HG03342 (cell line): ENCODE results near the gene PDCD1.
"Not testable (repeated sequence)": the region's sequence is repeated elsewhere in the genome, so short reads cannot be mapped to it uniquely, and the experiment has no call there.

Source experiments
- ATAC-seq: cut with Tn5 transposase; IDR thresholded peaks from one replicate; pipeline ENCODE4 v1.9.1; 2021; ENCODE audit warnings: mild to moderate bottlenecking, moderate library complexity; ENCODE audit not compliant: unreplicated experiment

The PDCD1 gene

DNA sequence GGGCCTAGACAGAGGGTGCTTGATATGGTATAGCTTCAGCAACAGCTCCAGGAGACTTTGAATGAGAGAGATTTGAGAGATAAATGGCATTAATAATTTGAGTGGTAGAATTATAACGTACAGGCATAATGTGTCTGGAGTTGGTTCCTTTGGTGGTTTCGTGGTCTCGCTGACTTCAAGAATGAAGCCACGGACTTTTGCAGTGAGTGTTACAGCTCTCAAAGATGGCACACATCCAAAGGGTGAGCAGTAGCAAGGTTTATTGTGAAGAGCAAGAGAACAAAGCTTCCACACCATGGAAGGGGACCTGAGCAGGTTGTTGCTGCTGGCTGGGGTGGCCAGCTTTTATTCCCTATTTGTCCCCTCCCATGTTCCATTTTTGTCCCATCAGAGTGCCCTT lies 23.1 kb downstream of the PDCD1 start:
- ATAC-seq: no peak

GRCh38 chr2:241834527-241835210 lies 24.0 kb downstream of the PDCD1 start:
- ATAC-seq: no peak

DNA sequence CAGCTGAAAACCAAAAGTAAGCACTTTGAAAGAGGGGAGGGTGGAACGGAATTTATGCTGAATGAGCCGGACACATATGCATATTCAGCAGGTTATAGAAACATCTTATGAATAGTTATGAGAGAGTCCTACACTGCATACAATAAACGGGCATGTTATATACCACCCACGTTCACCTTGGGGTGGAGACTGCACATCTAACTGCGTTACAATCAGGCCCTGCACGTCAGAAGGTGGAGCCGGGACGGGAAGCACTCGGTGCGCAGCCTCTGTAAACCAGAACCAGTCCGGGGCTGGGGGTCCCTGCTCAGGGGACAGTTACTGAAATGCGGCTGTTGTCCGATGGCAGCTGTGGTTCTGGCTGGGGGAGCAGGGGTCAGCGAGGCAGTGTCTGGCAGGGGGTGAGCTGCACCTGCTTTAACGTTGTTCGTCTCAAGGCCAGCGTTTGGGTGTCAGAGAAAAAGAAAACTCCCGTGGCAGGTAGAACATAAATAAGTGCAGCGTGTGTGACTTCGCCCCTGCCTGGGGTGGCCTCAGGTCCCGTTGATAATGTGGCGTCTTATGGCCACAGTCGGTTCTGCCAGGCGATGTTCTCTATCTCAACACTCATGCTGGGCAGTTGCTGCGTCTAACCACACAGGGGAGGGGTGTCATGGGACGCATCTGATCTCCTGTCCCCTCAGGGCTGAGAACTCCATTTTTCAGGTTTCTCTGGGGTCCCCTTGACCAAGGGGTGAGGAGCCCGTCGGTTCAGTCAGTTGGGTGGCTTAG lies 24.8 kb downstream of the PDCD1 start:
- ATAC-seq: not testable (repeated sequence)

- ATAC-seq: no peak
Observed at GRCh38 chr2:241833101-241833663, 25.5 kb downstream of the PDCD1 start.

DNA sequence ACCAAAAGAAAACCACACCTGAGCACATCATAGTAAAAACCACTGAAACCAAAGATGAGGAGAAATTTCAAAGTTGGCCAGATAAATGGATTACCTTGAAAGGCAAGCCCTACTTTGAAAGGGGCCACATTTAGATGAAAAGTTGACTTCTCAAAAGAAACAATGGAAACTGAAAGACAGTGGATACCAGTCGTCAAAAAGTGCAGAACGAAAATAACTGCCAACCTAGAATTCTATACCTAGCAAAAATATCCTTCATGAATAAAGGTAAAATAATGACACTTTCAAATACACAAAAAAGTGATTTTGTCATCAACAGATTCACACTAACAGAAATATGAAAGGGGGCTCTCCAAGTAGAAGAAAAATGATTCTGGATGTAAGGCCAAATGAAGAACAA lies 31.3 kb downstream of the PDCD1 start:
- ATAC-seq: no peak

- ATAC-seq: not testable (repeated sequence)
Observed at GRCh38 chr2:241823531-241824437, 34.9 kb downstream of the PDCD1 start.

GRCh38 chr2:241822264-241822623 lies 36.5 kb downstream of the PDCD1 start:
- ATAC-seq: no peak

- ATAC-seq: no peak
Observed at GRCh38 chr2:241821460-241822263, 37.0 kb downstream of the PDCD1 start.

GRCh38 chr2:241820625-241821384 lies 37.9 kb downstream of the PDCD1 start:
- ATAC-seq: no peak

DNA sequence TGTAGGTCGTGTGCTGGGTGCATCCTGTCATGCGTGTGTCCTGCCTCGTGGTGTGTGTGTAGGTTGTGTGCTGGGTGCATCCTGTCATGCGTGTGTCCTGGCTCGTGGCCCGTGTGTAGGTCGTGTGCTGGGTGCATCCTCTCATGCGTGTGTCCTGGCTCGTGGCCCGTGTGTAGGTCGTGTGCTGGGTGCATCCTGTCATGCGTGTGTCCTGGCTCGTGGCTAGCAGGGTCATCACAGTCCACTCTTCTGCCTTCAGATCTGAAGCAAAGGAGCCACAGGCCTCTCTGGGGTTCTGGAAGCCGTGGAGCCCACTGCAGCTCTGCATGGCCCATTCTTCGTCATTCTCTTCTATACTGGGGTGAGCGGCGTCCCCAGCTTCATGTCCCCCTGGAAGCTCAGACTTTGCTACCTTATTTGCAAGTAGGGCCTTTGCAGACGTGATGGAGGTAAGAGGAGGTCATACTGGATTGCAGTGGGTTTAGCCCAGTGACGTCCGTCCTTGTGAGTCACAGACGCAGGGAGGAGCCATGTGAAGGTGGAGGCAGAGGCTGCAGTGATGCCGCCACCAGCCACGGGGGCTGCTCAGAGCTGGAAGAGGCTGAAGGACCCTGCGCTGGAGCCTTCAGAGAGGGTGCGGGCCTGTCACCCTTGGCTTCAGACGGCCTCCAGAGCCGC lies 38.6 kb downstream of the PDCD1 start:
- ATAC-seq: not testable (repeated sequence)

- ATAC-seq: no peak
Observed at GRCh38 chr2:241818943-241819270, 39.8 kb downstream of the PDCD1 start.

DNA sequence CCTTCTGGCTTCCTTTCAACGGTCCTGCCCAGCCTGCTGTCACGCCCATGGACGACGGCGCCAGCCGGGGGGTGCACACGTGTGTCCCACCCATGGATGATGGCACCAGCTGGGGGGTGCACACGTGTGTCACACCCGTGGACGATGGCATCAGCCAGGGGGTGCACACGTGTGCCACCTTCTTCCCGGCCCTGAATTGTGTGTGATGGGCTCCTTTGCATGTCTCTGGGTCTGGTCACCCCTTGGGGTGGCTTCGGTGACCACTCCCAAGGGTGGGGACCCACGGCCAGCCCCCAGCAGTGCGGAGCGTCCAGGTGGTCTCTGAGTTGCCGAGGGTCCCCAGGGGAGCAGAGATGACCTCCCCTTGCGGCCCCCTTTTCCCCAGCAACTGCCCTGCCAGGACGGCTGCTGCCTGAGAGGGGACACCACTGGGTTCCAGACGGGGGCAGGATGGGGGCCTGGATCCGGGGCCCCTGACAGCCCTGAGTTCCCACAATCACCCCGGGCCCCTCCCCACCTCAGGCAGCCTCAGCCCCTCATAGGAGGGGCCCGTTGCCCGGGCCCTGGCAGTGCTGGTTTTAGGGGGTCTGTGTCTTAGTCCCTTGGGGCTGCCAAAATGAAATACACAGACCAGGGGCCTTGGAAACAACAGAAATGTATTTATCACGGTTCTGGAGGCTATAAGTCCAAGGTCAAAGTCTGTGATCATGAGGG lies 40.3 kb downstream of the PDCD1 start:
- ATAC-seq: no peak

GRCh38 chr2:241817821-241818215 lies 40.9 kb downstream of the PDCD1 start:
- ATAC-seq: not testable (repeated sequence)

DNA sequence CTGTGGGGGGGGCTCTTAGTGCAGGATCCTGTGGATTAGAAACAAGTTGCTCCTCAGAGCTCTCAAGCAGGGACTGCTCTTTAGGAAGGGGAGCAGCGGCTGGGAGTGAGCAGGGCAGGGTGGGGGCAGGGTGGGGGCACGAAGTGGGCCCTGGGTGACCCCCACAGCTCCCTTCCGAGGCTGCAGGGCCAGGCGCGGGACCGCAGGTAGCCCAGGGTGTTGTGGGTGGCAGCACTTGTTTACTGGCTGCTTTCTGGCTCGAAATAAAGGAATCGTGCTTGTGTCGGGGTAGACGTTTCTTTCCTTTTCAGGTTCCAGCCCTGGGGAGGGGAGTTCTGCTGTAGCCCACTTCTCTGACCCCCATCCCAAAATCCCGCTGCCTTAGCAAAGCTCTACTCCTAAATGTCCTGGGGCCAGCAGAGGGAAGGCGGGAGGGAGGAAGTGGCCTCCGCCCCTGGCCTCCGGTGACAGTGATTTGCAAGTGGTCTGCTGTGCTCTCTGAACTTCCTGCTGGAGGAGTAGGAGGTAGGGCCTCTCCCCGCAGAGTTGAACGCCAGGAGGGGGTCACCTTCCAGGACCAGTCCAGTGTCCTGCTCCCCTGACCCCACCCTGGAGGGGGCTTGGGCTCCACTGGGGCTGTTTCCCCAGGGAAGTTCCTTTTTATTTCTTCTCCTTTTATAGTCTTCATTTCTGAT lies 41.4 kb downstream of the PDCD1 start:
- no peak for ATAC-seq

GRCh38 chr2:241816431-241817121 lies 42.1 kb downstream of the PDCD1 start:
- no peak for ATAC-seq

DNA sequence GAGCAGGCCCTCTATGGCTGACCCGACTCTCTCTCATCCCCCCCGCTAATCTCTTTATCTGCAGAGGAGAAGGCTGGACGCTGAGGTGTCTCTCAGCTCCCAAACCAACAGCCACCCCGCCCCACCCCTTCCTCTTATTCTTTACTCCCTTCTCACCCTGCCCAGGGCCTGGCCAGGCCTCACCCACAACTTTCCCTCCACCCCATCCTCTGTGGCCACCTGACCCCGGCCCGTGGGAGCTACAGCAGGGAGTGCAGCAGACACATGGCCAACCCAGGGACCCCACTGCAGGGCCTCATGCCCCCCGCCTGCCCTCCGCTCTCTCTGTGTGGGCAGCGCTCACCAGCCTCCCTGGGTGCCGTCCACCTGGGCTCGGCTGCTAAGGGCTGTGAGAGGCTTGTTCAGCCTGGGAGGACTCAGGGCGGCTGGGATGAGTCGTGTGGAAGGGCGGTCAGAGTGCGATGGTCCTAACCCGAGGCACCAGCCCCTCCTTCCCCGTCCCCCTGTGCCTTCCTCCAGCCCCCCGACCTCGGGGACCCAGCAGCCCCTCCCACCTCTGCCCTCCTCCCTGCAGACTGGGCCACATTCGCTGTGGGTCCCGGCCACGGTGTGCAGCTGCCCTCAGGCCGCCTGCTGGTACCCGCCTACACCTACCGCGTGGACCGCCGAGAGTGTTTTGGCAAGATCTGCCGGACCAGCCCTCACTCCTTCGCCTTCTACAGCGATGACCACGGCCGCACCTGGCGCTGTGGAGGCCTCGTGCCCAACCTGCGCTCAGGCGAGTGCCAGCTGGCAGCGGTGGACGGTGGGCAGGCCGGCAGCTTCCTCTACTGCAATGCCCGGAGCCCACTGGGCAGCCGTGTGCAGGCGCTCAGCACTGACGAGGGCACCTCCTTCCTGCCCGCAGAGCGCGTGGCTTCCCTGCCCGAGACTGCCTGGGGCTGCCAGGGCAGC lies 42.9 kb downstream of the PDCD1 start:
- ATAC-seq: no peak
